Measurements from ENCODE around the gene PDCD4.
A peak's percentile ranks its signal among the peaks of the same experiment; 100 is the strongest.
"Not testable (repeated sequence)": the region's sequence is repeated elsewhere in the genome, so short reads cannot be mapped to it uniquely, and the experiment has no call there.

The PDCD4 gene

GRCh38 chr10:110863361-110863760 is 8.4 kb upstream of the PDCD4 start:
- Histone ChIP-seq H3K27me3 (no peaks in the 10 kb centered on the region), H3K4me1 (ENCODE audit: control insufficient read depth in 1 of 2, insufficient read depth in 1 of 2, low read depth in 1 of 2, low read length in 1 of 2) (peaks cover 96 to 100% of the 10 kb centered on the region in 2 experiments), H3K4me3 (ENCODE audit: low read depth in 1 of 2, low read length in 1 of 2) (no peak overlapping the region), H3K9me3 (no peaks in the 10 kb centered on the region), H3K36me3 (no peaks in the 10 kb centered on the region), H3K27ac (peak overlapping the region; percentile 99)
- no peak for TF ChIP-seq CTCF (IDR thresholded peaks at IDR 0.05)

- peak overlapping the region; percentile 99 for H3K27ac ChIP-seq
- H3K36me3 ChIP-seq: no peaks in the 10 kb centered on the region
- H3K9me3 ChIP-seq: no peaks in the 10 kb centered on the region
- peaks cover 97 to 100% of the 10 kb centered on the region in 2 experiments for H3K4me1 ChIP-seq (ENCODE audit: control insufficient read depth in 1 of 2, insufficient read depth in 1 of 2, low read depth in 1 of 2, low read length in 1 of 2)
- TF ChIP-seq CTCF (IDR thresholded peaks at IDR 0.05): no peak
- H3K4me3 ChIP-seq (ENCODE audit: low read depth in 1 of 2, low read length in 1 of 2): peak overlapping the region; percentile 3 to 48
- H3K27me3 ChIP-seq: no peaks in the 10 kb centered on the region
These were observed 7.8 kb upstream of the PDCD4 start for GRCh38 chr10:110863956-110864355.

GRCh38 chr10:110864662-110865140 is 7.0 kb upstream of the PDCD4 start:
- Histone ChIP-seq H3K4me1 (ENCODE audit: control insufficient read depth in 1 of 2, insufficient read depth in 1 of 2, low read depth in 1 of 2, low read length in 1 of 2) (peaks cover 94 to 100% of the 10 kb centered on the region in 2 experiments), H3K4me3 (ENCODE audit: low read depth in 1 of 2, low read length in 1 of 2) (peak overlapping the region; percentile 46 to 48), H3K9me3 (no peaks in the 10 kb centered on the region), H3K27me3 (no peaks in the 10 kb centered on the region), H3K27ac (peak overlapping the region; percentile 99), H3K36me3 (no peaks in the 10 kb centered on the region)
- TF ChIP-seq CTCF (IDR thresholded peaks at IDR 0.05): no peak

GRCh38 chr10:110865186-110865808 is 6.4 kb upstream of the PDCD4 start:
- no peak for TF ChIP-seq CTCF (IDR thresholded peaks at IDR 0.05)
- Histone ChIP-seq H3K27ac (peak overlapping the region; percentile 99), H3K27me3 (no peaks in the 10 kb centered on the region), H3K36me3 (no peaks in the 10 kb centered on the region), H3K4me3 (ENCODE audit: low read depth in 1 of 2, low read length in 1 of 2) (peak overlapping the region; percentile 46 to 48), H3K4me1 (ENCODE audit: control insufficient read depth in 1 of 2, insufficient read depth in 1 of 2, low read depth in 1 of 2, low read length in 1 of 2) (peaks cover 88 to 94% of the 10 kb centered on the region in 2 experiments), H3K9me3 (no peaks in the 10 kb centered on the region)

- no peak for TF ChIP-seq CTCF (IDR thresholded peaks at IDR 0.05)
- no peaks in the 10 kb centered on the region for H3K27me3 ChIP-seq
- H3K4me3 ChIP-seq (ENCODE audit: low read depth in 1 of 2, low read length in 1 of 2): no peak overlapping the region
- peaks cover 85 to 91% of the 10 kb centered on the region in 2 experiments for H3K4me1 ChIP-seq (ENCODE audit: control insufficient read depth in 1 of 2, insufficient read depth in 1 of 2, low read depth in 1 of 2, low read length in 1 of 2)
- no peaks in the 10 kb centered on the region for H3K36me3 ChIP-seq
- no peaks in the 10 kb centered on the region for H3K9me3 ChIP-seq
- peak overlapping the region; percentile 99 for H3K27ac ChIP-seq
These were observed 5.8 kb upstream of the PDCD4 start for GRCh38 chr10:110865809-110866482.

GRCh38 chr10:110867011-110867806 is 4.5 kb upstream of the PDCD4 start:
- H3K4me3 ChIP-seq (ENCODE audit: low read depth in 1 of 2, low read length in 1 of 2); H3K27me3 ChIP-seq; H3K36me3 ChIP-seq; H3K9me3 ChIP-seq: not testable (repeated sequence)
- Histone ChIP-seq H3K27ac (peak overlapping the region; percentile 99), H3K4me1 (ENCODE audit: control insufficient read depth in 1 of 2, insufficient read depth in 1 of 2, low read depth in 1 of 2, low read length in 1 of 2) (peaks cover 78 to 84% of the 10 kb centered on the region in 2 experiments)

Measured in neutrophil (primary cell).